ENCODE data around the gene IKBIP. TPM values are rescaled to one million over a fixed set of nuclear protein-coding genes. Genes with fewer than 3 reads are reported as not detected.

The IKBIP gene
- total and polyA plus RNA-seq, 9 of the 15 experiments (the other 6 are each of a cell fraction or from before 2014, with no cell fraction given): 3.3 to 19.5 (median 14.9) TPM

- TF ChIP-seq CTCF (IDR thresholded peaks at IDR 0.05 in 2 of 3, conservative IDR thresholded peaks at IDR 0.05 in 1 of 3; ENCODE audit: insufficient read depth in 2 of 3, low read depth in 1 of 3, low read length in 3 of 3): peak in 1 of 3 experiments; percentile 1; a peak in 1 of 6 replicates
- peak; percentile 65; the same call in 1 of the 2 replicates for TF ChIP-seq EP400 (IDR thresholded peaks at IDR 0.05)
- TF ChIP-seq ZBTB7A (IDR thresholded peaks at IDR 0.05; ENCODE audit: borderline replicate concordance, control insufficient read depth, low read depth, low read length): peak; percentile 89; the same call in 1 of the 2 replicates
- TF ChIP-seq NUFIP1 (IDR thresholded peaks at IDR 0.05; ENCODE audit: partially characterized antibody): no peak
- 0 out of 2 replicates have a peak, but pooled peaks have one; percentile 26 for TF ChIP-seq STAG1 (CRISPR knock-in tag; IDR thresholded peaks at IDR 0.05; ENCODE audit: borderline replicate concordance)
- 0 out of 2 replicates have a peak, but pooled peaks have one; percentile 18 for TF ChIP-seq USF2 (CRISPR knock-in tag; IDR thresholded peaks at IDR 0.05)
- TF ChIP-seq LEF1 (IDR thresholded peaks at IDR 0.05): no peak
- TF ChIP-seq TAF1 (IDR thresholded peaks at IDR 0.05; ENCODE audit: control insufficient read depth, extremely low read depth, insufficient read depth, low read length, severe bottlenecking): peak; percentile 31
- TF ChIP-seq ZNF512 (tag; IDR thresholded peaks at IDR 0.05): no peak
- peak; percentile 18; the same call in 1 of the 2 replicates for TF ChIP-seq PML (IDR thresholded peaks at IDR 0.05; ENCODE audit: low read length)
- no peak for TF ChIP-seq MTA2 (IDR thresholded peaks at IDR 0.05; ENCODE audit: low read depth)
- peak; percentile 19; the same call in 1 of the 2 replicates for TF ChIP-seq ZBTB2 (IDR thresholded peaks at IDR 0.05)
- TF ChIP-seq ZFX (CRISPR knock-in tag; IDR thresholded peaks at IDR 0.05): peak; percentile 86
- TF ChIP-seq CHD1 (IDR thresholded peaks at IDR 0.05; ENCODE audit: low read length): no peak
- TF ChIP-seq ZNF740 (CRISPR knock-in tag; IDR thresholded peaks at IDR 0.05): peak; percentile 26; the same call in 1 of the 2 replicates
- TF ChIP-seq ZNF740 (tag; IDR thresholded peaks at IDR 0.05): no peak
- TF ChIP-seq ATF1 (CRISPR knock-in tag; IDR thresholded peaks at IDR 0.05): no peak
- peak; percentile 43; the same call in 1 of the 2 replicates for TF ChIP-seq ATF1 (tag; IDR thresholded peaks at IDR 0.05)
- 0 out of 2 replicates have a peak, but pooled peaks have one; percentile 11 for TF ChIP-seq TGIF2 (CRISPR knock-in tag; IDR thresholded peaks at IDR 0.05)
- peak; percentile 64; the same call in 1 of the 2 replicates for TF ChIP-seq THAP12 (CRISPR knock-in tag; IDR thresholded peaks at IDR 0.05)
Observed at GRCh38 chr12:98644433-98644711, 216 bp downstream of the IKBIP start (continued).

All from K562 (cell line).